Measurements from ENCODE around the gene THAP6.

DNA sequence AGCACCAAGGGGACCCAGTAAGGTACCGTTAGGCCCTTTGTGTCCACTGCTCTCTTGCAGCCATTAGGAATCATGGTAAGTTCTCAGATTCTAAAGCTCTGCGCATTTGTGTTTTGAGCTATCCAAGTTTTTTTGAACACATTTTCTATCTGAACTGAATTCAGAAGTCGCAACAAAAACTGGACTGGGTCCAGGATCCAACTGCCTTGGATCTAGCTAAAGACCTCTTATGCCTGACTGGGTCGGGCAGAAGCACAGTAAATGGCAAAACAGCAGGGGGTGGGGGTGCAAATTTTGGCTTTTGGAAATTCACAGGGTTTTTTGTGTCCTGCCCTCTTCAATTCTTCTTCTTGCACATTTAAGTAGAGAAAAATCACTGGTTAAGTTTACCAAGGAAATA, 30.1 kb upstream of the THAP6 start:
- TF ChIP-seq, protein P1, sequence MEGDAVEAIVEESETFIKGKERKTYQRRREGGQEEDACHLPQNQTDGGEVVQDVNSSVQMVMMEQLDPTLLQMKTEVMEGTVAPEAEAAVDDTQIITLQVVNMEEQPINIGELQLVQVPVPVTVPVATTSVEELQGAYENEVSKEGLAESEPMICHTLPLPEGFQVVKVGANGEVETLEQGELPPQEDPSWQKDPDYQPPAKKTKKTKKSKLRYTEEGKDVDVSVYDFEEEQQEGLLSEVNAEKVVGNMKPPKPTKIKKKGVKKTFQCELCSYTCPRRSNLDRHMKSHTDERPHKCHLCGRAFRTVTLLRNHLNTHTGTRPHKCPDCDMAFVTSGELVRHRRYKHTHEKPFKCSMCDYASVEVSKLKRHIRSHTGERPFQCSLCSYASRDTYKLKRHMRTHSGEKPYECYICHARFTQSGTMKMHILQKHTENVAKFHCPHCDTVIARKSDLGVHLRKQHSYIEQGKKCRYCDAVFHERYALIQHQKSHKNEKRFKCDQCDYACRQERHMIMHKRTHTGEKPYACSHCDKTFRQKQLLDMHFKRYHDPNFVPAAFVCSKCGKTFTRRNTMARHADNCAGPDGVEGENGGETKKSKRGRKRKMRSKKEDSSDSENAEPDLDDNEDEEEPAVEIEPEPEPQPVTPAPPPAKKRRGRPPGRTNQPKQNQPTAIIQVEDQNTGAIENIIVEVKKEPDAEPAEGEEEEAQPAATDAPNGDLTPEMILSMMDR (IDR thresholded peaks at IDR 0.05; ENCODE audit: poor library complexity) = no peak
- no peak for TF ChIP-seq EZH2phosphoT487 (IDR thresholded peaks at IDR 0.05; ENCODE audit: low read depth, severe bottlenecking, unreplicated experiment)

Measured in hepatocyte (in vitro differentiated cells).